ENCODE data around the gene CDH13. TPM values are rescaled to one million over a fixed set of nuclear protein-coding genes. Genes with fewer than 3 reads are reported as not detected.

Gene CDH13
- total RNA-seq, 1 donor from 2014 or later, result 46.4 TPM

GRCh38 chr16:83622010-83622409 lies 995.2 kb downstream of the CDH13 start:
- H3K4me1 Mint-ChIP-seq (ENCODE audit: unreplicated experiment), result no peaks in the 10 kb centered on the region
- H3K27ac Mint-ChIP-seq, result no peak overlapping the region
- no peaks in the 10 kb centered on the region for H3K9me3 Mint-ChIP-seq
- peaks cover 6% of the 10 kb centered on the region for H3K27me3 Mint-ChIP-seq
- H3K4me3 Mint-ChIP-seq, result no peak overlapping the region
- TF ChIP-seq CTCF (conservative IDR thresholded peaks at IDR 0.05), result no peak
- H3K36me3 Mint-ChIP-seq, result no peaks in the 10 kb centered on the region
- no peak for DNase-seq (ENCODE audit: extremely low spot score, unreplicated experiment)

GRCh38 chr16:83623091-83623730 lies 996.4 kb downstream of the CDH13 start:
- Mint-ChIP-seq H3K27ac (no peak overlapping the region), H3K36me3 (no peaks in the 10 kb centered on the region), H3K4me3 (no peak overlapping the region), H3K27me3 (peaks cover 6% of the 10 kb centered on the region), H3K4me1 (ENCODE audit: unreplicated experiment) (no peaks in the 10 kb centered on the region), H3K9me3 (no peaks in the 10 kb centered on the region)
- no peak for TF ChIP-seq CTCF (conservative IDR thresholded peaks at IDR 0.05)
- DNase-seq (ENCODE audit: extremely low spot score, unreplicated experiment), result no peak

GRCh38 chr16:83623892-83624291 lies 997.1 kb downstream of the CDH13 start:
- TF ChIP-seq CTCF (conservative IDR thresholded peaks at IDR 0.05), result no peak
- Mint-ChIP-seq H3K9me3 (no peaks in the 10 kb centered on the region), H3K4me3 (no peak overlapping the region), H3K27ac (no peak overlapping the region), H3K4me1 (ENCODE audit: unreplicated experiment) (no peaks in the 10 kb centered on the region), H3K27me3 (peaks cover 6% of the 10 kb centered on the region), H3K36me3 (no peaks in the 10 kb centered on the region)
- DNase-seq (ENCODE audit: extremely low spot score, unreplicated experiment), result no peak

- no peaks in the 10 kb centered on the region for H3K9me3 Mint-ChIP-seq
- TF ChIP-seq CTCF (conservative IDR thresholded peaks at IDR 0.05), result no peak
- no peaks in the 10 kb centered on the region for H3K4me1 Mint-ChIP-seq (ENCODE audit: unreplicated experiment)
- no peak overlapping the region for H3K27ac Mint-ChIP-seq
- DNase-seq (ENCODE audit: extremely low spot score, unreplicated experiment), result no peak
- no peak overlapping the region for H3K4me3 Mint-ChIP-seq
- peaks cover 6% of the 10 kb centered on the region for H3K27me3 Mint-ChIP-seq
- H3K36me3 Mint-ChIP-seq, result no peaks in the 10 kb centered on the region
These were observed 997.8 kb downstream of the CDH13 start for GRCh38 chr16:83624429-83625120.

GRCh38 chr16:83626204-83626603 lies 999.4 kb downstream of the CDH13 start:
- H3K9me3 Mint-ChIP-seq, result no peaks in the 10 kb centered on the region
- no peak for DNase-seq (ENCODE audit: extremely low spot score, unreplicated experiment)
- no peak overlapping the region for H3K27ac Mint-ChIP-seq
- H3K27me3 Mint-ChIP-seq, result peaks cover 8% of the 10 kb centered on the region
- TF ChIP-seq CTCF (conservative IDR thresholded peaks at IDR 0.05), result no peak
- H3K36me3 Mint-ChIP-seq, result no peaks in the 10 kb centered on the region
- H3K4me1 Mint-ChIP-seq (ENCODE audit: unreplicated experiment), result no peaks in the 10 kb centered on the region
- no peak overlapping the region for H3K4me3 Mint-ChIP-seq
